Lung microvascular endothelial cell (primary cell): ENCODE measurements around the gene LPAR6. TPM values are rescaled to one million over a fixed set of nuclear protein-coding genes. Genes with fewer than 3 reads are reported as not detected.
A peak's percentile ranks its signal among the peaks of the same experiment; 100 is the strongest.
"Not testable (repeated sequence)": the region's sequence is repeated elsewhere in the genome, so short reads cannot be mapped to it uniquely, and the experiment has no call there.

Source experiments
- DNase-seq, 2 donors: peaks; one replicate each; pipeline versions ENCODE4 v3.0.0 to v3.0.0-alpha.2; 2010; ENCODE audit warnings: low read depth in 2 of 2
- total RNA-seq: library from RNA; depleted of rRNA; stranded (reverse); fragments of >200 nt; gene quantifications from 2 replicates; pipeline ENCODE4 v1.2.1, GENCODE V29; 2014

LPAR6 gene, protein sequence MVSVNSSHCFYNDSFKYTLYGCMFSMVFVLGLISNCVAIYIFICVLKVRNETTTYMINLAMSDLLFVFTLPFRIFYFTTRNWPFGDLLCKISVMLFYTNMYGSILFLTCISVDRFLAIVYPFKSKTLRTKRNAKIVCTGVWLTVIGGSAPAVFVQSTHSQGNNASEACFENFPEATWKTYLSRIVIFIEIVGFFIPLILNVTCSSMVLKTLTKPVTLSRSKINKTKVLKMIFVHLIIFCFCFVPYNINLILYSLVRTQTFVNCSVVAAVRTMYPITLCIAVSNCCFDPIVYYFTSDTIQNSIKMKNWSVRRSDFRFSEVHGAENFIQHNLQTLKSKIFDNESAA
- total RNA-seq: 19.6 and 25.6 TPM in 2 replicates

DNA sequence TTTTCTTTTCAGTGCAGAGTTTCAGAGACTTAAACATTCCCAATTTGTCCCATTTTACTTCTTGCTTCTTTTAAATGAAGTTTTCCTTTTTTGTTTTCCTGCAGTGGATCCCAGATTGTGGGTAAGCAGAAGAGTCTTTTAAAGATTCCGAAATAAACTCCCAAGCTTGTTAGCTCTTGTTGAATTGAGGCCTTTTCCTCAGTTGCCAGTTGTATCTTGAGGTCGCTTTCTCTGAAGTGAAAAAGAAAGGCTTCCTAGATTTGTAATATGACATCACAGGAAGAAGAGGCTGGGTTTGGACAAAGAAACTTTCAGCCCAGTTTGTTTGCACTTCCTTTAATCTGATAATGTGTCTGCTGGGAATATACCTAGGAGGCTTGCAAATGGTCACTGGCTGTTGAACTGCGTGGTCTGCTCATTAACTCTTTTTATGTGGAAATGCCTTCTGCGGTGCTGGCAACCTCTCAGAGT lies at the start of gene LPAR6:
TSS of gene LPAR6 (minus strand) at position 233 of the 471 bp plus-strand sequence. CDS start 690 bp downstream, outside the sequence.
- DNase-seq: peak; percentile 58 to 92

DNA sequence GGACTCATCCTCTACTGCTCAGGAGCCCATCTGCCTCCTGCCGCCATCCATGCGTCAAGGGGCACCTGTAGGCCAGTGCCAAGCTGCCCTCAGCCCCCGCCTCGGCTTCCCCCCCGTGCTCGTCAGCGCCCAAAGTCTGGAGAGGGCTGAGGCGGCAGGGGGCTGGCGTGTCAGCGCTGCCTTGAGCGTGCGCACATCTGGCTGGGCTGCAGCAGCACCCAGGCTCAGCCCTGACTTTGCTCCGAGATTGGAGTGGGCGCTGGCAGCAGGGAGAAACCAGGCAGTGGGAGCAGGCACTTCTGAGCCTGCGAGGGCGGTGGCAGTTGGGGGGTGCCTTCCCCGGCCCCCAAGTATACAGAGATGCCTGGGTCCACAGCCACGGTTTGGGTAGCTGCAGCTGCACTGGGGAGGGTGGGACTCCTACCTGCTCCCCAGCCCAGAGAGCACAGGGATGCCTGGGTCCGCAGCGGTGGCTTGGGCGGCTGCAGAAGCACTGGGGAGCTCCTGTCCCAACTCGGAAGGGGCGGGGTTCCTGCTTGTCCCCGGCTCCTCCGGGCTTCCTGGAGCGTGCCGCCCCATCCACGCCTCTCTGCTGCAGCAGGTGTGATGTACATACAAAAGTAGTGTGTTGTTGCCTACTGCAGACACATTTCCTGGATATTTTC lies 44.8 kb upstream of the LPAR6 start:
- no peak for DNase-seq

DNA sequence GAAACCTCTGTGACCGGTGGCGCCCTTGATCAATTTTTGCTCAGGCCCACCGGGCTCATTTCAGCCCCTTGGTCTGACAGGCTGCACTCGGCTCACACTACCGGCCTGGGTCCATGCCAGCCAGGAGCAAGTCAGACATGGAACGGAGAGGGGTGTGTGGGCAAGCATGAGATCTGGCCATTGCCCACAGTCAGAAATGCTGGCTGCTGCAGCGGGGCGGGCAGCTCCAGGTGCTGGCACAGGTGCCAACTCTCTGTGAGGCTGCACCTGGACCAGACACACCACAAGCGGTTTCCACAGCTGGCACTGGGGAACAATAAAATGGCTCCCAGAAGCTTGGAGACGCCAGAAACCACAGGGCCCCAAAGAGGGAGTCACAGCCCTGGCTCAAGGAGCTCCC lies 43.6 kb upstream of the LPAR6 start:
- no peak for DNase-seq

DNA sequence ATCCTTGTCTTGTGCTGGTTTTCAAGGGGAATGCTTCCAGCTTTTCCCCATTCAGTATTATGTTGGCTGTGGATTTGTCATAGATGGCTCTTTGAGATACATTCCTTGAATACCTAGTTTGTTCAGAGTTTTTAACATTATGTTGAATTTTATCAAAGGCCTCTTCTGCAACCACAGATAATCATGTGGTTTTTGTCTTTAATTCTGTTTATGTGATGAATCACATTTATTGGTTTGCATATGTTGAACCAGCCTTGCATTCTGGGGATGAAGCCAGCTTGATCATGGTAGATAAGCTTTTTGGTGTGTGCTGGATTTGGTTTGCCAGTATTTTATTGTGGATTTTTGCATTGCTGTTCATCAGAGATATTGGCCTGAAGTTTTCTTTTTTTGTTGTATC lies 38.3 kb upstream of the LPAR6 start:
- not testable (repeated sequence) for DNase-seq

DNA sequence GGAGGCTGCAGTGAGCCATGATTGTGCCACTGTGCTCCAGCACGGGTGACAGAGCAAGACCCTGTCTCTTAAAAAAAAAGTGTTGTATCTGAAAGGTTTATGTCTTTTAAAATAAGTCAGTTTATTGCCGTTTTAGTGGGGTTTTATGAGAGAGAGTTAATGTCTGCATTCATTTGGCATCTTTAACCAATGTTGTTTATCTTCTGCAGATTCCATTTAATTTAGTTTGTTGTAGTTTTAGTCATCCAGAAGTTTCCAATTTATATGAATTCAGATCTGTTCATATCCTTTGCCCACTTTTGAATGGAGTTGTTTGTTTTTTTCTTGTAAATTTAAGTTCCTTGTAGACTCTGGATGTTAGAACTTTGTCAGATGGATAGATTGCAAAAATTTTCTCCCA lies 36.7 kb upstream of the LPAR6 start:
- DNase-seq: no peak

DNA sequence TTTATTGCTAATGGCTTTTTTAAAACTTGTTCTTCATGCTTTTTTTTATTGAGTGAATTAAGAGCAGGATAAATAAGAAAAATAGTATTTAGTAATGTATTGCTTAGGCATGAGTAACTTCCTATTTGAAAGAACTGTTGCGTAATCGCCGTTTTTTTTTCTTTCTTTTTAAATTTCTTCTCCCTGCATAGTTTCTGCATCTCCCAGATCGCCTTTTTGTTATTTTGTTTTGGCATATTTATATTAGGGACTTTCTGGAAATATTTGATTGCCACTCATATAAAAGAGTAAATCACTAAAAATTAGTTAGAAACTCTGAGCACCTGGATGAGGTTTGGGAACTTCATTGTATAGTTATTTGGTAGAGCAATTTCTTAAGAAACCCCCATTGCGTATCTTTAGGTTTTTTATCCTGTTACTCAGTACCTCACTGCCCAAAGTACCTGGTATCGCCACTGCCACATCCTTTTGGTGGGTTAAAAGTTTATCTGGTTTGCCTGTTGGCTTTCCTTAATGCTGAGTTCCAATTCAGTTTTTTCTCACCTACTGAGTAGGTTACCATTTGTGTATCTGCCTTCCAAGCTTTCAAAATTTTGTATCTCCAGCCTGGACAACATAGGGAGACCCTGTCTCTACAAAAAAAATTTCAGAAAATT lies 36.2 kb upstream of the LPAR6 start:
- peak; percentile 51 to 70 for DNase-seq

DNA sequence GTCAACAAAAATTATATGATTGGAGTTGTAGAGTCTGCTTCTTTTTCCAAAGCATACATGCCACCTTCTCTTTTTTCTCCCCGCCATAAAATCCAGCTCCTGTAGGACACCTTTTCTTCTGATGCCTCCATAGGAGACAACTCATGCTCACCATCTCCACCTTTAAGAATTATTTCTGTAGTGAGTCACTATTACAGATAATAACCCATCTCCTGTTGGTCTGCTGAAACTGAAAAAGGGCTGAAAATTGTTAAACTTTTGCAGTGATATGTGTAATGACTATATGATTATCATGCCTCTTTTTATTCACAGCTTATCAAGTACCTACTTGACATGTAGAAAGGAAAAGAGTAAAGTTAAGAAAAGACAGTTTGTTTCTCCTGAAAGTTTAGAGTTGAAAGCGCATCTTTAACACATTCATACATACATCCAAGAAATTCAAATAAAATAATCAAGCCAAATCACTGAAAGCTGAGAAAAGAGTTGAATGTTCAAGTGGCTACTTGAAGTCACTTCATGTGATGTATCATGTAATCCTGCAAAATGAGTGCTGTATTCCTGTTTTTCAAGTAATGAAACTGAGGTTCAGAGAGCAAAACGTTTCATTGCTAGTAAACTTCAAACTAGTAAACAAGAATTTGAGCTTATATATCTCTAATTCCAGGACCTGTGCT lies 35.5 kb upstream of the LPAR6 start:
- no peak for DNase-seq

DNA sequence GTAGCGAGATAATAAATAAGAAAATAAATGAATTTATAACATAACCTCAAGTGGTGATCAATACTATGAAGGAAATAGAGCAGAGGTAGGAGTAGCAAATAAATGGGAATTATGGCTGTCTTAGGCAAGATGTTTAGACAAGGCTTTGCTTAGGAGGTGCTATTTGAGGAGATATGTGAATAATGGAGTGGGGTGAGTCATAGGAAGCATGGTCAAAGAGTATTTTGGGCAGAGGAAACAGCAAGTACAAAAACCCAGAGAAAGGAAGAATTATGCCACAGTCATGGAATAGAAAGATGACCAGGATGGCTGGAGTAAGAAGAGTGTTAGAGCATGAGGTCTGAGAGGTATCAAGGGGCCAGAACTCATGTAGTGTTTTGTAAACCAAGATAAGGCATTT lies 33.6 kb upstream of the LPAR6 start:
- peak; percentile 57 to 92 for DNase-seq

DNA sequence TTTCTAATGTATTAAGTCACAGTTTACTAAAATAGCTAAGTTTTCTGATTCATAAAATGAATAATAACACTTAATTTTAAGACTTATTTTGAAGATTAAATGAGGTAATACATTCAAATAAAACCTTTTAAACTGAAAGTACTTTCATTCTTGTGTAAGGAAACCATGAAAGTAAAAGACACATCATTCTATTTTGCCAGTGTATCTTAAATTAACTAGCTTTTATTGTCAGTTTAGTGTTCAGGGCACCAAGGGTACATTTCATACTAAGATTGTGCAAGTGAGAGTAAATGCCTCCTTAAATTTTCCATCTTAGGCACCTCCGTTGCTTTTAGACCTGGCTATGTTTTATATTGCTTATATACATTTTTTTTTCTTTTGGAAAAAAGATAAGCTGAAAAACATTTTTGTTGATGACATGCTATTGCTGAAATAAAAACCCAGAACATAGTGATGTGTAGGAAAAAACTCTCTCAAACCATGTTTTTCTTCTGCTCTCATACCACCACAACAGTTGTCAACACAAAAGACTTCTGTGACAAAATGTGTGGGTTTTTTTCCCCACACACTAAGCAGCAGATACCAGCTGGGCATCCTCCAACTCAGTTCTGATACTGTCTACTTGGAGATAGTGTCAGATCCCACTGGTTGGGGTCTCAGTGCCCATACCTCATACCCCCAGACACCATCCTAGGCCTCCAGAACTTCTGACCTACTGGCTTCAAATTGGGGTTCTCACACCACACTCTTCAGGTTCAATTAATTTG lies 30.7 kb upstream of the LPAR6 start:
- DNase-seq: peak in 1 of 2 donors; percentile 49

DNA sequence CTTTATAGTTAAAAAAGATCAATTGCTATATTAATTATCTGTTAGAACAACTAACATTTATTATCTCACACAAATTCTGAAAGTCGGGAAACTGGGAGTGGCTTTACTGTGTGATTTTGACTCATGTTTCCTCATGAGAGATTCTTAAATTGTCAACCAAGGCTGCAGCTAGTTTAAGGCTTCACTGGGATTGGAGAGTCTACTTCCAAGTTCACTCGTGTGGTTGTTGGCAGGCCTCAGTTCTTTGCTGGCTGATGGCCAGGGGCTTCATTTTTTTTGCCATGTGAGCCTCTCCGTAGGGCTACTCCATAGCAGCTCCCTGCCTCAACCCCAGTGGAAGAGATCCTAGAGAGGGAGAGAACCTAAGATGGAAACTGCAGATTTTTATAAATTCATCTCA lies 24.5 kb upstream of the LPAR6 start:
- peak; percentile 40 to 82 for DNase-seq

DNA sequence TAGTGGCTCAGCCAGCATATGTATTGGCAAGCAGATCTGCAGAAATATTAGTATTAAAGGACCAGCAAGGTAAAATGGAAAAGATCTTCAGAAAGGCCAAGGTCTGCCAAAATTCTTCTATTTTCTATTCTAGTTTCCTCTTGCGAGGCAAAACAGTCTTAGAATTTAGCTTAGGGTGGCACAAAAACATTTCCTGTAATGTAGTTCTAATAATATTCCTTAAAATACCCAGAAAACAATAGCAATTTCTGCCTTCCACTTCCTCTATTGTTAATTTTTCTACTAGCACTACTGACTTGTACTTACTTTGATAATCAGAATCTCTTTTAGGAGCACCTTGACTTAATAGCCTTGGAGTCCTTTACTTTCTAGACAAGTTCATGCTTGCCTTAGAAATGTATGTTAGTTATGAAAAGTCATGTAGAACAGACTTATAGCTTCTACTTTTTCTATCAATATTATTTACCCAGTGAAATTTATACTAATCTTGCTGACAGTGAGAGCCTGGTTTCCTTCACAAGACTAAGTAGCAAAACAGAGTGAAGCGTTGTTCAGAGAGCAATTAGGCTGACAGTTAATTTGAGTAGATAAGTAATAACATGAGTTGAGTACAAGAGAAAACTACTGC lies 23.9 kb upstream of the LPAR6 start:
- DNase-seq: peak in 1 of 2 donors; percentile 16

DNA sequence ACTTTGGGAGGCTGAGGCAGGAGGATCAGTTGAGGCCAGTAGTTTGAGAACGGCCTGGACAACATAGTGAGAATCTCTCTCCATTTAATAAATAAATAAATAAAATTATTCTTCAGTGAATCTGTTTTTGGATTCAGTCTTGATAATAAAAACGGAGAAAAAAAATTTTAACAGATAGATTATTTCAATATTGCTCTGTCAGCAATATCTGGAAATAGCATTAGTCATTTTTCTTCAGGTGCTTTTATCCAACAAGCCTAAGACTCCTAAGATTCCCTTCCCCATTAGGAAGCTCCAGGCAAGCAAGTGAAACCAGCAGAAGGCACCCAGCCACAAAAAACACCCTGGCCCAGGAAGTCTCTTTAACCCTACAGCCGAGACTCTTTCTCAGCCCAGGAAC lies 21.3 kb upstream of the LPAR6 start:
- no peak for DNase-seq

DNA sequence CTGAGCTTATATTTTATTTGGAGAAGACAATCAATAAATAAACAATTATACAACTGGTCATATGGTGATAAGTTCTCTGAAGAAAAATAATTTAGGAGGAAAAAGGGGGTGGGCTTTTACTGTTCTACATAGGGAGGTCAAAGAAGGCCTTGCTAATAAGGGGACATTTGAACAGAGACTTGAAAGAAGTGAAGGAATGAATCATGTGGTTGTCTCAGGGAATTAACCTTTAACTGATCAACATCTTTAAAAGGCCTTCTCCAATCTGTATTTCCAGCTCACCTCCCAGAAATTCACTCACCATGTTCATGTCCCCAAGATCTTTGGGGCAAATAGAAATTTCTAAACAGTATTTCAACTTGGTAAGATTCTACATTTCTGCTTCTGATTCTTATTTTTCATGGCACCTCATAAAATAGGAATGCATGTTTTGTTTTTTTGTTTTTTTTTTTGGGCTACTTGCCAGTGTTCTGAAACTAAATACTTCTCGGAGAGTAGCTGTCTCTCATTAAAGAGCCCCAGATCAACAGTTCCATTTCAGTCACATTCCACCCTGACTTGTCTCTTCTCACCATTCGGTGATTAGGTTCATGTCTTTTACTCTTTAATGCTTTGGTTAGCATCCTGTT lies 19.2 kb upstream of the LPAR6 start:
- DNase-seq: peak; percentile 24 to 45

DNA sequence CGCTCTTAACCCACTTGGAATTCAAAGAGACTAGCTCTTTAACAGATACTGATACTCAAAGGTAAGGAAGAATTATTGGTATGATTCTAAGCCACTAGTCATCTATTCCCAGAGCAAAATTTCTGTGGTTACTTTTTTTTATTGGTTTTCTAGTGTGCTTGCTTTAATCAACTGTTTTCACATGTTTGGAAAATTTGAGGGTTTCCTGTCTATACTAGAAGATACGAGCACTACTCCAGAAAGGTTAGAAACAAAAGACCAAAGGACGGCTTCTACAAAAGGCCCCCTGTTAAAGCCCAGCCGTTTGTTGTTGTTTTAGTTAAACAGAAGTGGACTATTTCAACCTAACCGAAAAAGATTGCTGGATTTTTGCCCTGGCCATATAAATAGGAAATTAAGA lies 18.5 kb upstream of the LPAR6 start:
- DNase-seq: peak; percentile 43 to 60

DNA sequence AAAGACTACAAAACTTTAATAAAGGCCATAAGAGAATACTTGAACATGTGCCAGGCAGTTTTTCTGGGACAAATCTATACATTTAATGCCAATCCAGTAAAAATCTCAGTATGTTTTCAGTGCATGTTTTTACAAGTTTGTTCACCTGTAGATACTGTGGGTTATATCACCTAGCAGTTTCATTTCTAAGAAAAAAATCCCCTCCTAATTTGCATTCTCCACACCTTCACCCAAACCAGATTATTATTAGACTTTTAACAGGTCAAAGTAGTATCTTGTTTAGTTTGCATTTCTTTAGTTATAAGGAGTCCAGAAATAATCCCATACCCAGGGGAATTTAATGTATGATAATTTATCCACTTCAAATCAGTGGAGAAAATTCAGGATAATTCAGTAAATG lies 17.0 kb upstream of the LPAR6 start:
- no peak for DNase-seq

DNA sequence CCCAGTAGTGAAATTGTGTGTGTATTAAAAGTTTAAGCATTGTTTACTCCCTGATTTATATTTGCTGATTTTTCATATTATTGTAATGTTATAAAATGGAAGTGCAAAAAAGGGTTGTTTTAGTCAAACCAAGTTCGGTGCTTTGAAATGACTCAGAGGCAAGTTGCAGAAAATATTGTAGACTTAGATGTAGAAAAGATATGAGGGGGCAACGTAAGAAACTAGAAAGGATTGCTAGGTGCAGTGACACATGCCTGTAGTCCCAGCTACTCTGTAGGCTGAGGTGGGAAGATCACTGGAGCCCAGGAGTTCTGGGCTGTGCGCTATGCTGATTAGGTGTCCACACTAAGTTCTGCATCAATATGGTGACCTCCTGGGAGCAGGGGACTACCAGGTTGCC lies 16.1 kb upstream of the LPAR6 start:
- no peak for DNase-seq

DNA sequence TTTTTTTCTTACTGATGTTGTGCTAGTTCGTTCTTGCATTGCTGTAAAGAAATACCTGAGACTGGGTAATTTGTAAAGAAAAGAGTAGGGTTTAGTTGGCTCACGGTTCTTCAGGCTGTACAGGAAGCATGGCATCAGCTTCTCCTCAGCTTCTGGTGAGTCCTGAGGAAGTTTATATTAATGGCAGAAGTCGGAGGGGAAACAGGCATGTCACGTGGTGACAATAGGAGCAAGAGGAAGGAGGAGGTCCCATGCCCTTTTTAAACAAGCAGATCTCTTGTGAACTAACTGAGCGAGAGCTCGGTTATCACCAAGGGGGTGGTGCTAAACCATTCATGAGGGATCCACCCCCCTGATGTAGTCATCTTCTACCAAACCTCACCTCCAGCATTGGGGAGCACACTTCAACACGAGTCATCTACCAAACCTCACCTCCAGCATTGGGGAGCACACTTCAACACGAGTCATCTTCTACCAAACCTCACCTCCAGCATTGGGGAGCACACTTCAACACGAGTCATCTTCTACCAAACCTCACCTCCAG lies 13.9 kb upstream of the LPAR6 start:
- not testable (repeated sequence) for DNase-seq

DNA sequence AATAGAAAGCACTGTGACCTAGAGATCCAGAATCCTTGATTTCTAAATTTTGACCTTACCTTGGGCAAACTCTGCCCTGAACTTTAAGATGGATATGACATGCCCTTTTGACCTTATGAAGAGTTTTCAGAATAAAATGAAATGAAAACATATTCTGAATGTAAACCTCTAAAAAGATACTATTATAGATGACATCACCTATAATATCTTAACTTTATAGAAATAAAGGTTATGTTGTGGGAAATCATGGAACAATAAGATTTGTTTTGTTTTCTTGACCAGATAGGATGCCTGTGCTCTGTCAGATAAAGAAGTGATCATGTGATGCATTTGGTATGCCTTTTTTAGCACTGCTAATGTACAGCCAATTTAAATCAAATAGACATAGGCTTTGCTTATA lies 13.1 kb upstream of the LPAR6 start:
- no peak for DNase-seq

DNA sequence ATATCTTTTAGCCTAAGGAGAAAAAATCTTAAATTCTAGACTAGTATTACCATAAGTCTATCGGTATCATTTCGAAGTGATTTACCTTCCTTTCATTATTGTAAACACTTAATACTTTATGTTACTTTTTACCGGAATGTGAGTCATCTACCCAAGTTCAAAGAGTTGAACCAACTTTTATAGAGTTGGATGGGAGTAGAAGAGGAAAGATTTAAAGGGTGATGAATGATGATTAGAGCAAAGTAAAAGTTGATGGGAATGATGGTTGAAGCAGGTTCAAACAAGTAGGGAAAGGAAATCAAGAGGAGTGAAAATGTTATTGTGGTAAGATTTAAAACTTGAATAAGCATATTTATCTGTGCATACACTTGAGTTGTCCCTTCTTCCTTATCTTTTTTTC lies 11.3 kb upstream of the LPAR6 start:
- no peak for DNase-seq

DNA sequence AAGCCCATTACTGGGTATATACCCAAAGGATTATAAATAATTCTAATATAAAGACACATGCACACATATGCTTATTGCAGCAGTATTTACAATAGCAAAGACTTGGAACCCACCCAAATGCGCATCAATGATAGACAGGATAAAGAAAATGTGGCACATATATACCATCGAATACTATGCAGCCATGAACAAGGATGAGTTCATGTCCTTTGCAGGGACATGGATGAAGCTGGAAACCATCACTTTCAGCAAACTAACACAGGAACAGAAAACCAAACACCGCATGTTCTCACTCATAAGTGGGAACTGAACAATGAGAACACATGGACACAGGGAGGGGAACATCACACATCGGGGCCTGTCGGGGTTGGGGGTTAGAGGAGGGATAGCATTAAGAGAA lies 9.1 kb upstream of the LPAR6 start:
- DNase-seq: not testable (repeated sequence)
